SW 1271 (cell line): ENCODE data around the gene TANC1.
"Not testable (repeated sequence)": the region's sequence is repeated elsewhere in the genome, so short reads cannot be mapped to it uniquely, and the experiment has no call there.

Source experiments
- DNase-seq, 2 experiments: peaks; one replicate each; lab custom pipeline; 2025; lab: John Stamatoyannopoulos, UW

Gene TANC1

GRCh38 chr2:159029936-159030335, 61.5 kb downstream of the TANC1 start:
- DNase-seq = no peak

GRCh38 chr2:159030674-159031380, 62.4 kb downstream of the TANC1 start:
- DNase-seq = peak in 1 of 2 experiments; percentile 73

GRCh38 chr2:159032146-159032545, 63.7 kb downstream of the TANC1 start:
- no peak for DNase-seq

- no peak for DNase-seq
Measured at GRCh38 chr2:159032580-159032979, 64.1 kb downstream of the TANC1 start.

GRCh38 chr2:159034713-159035112, 66.3 kb downstream of the TANC1 start:
- DNase-seq = no peak

- DNase-seq = peak in 1 of 2 experiments; percentile 59
Measured at GRCh38 chr2:159035790-159036411, 67.5 kb downstream of the TANC1 start.

GRCh38 chr2:159036461-159036860, 68.0 kb downstream of the TANC1 start:
- not testable (repeated sequence) for DNase-seq

- DNase-seq = not testable (repeated sequence)
Measured at GRCh38 chr2:159041328-159041727, 72.9 kb downstream of the TANC1 start.

GRCh38 chr2:159042115-159042850, 73.8 kb downstream of the TANC1 start:
- no peak for DNase-seq

- no peak for DNase-seq
Measured at GRCh38 chr2:159043710-159044109, 75.3 kb downstream of the TANC1 start.

GRCh38 chr2:159044804-159045286, 76.4 kb downstream of the TANC1 start:
- no peak for DNase-seq

- DNase-seq = no peak
Measured at GRCh38 chr2:159045545-159046454, 77.4 kb downstream of the TANC1 start.

GRCh38 chr2:159046966-159047365, 78.5 kb downstream of the TANC1 start:
- DNase-seq = no peak

GRCh38 chr2:159050426-159050825, 82.0 kb downstream of the TANC1 start:
- no peak for DNase-seq

- no peak for DNase-seq
Measured at GRCh38 chr2:159051133-159051532, 82.7 kb downstream of the TANC1 start.

- no peak for DNase-seq
Measured at GRCh38 chr2:159051661-159052060, 83.2 kb downstream of the TANC1 start.

- DNase-seq = no peak
Measured at GRCh38 chr2:159052157-159052601, 83.7 kb downstream of the TANC1 start.

GRCh38 chr2:159053161-159054031, 85.0 kb downstream of the TANC1 start:
- DNase-seq = no peak

GRCh38 chr2:159054032-159054334, 85.5 kb downstream of the TANC1 start:
- DNase-seq = no peak

- no peak for DNase-seq
Measured at GRCh38 chr2:159054985-159055384, 86.5 kb downstream of the TANC1 start.

GRCh38 chr2:159060518-159060917, 92.1 kb downstream of the TANC1 start:
- DNase-seq = no peak
